ENCODE data around the gene STK39.

Gene STK39

GRCh38 chr2:168194784-168195522, 52.4 kb downstream of the STK39 start:
- H3K27me3 ChIP-seq (ENCODE audit: insufficient read depth, poor library complexity, severe bottlenecking) = no peaks in the 10 kb centered on the region
- peak in 1 of 2 experiments; percentile 36 for DNase-seq (ENCODE audit: low read depth in 1 of 2, low spot score in 1 of 2)
- H3K4me3 ChIP-seq (replicated peaks; ENCODE audit: insufficient read depth, low read length) = no peak overlapping the region
- no peak for TF ChIP-seq SPI1 (IDR thresholded peaks at IDR 0.05; ENCODE audit: borderline replicate concordance, low read depth)
- no peak for TF ChIP-seq POLR2AphosphoS5 (IDR thresholded peaks at IDR 0.05; ENCODE audit: low read depth)
- no peak for TF ChIP-seq CTCF (IDR thresholded peaks at IDR 0.05; ENCODE audit: insufficient read depth, low read length)
- no peak for TF ChIP-seq REST (IDR thresholded peaks at IDR 0.05; ENCODE audit: insufficient replicate concordance, low read depth)
- TF ChIP-seq GABPA (IDR thresholded peaks at IDR 0.05; ENCODE audit: low read depth) = no peak
- H3K27ac ChIP-seq (replicated peaks) = no peak overlapping the region

- Histone ChIP-seq H3K27me3 (ENCODE audit: insufficient read depth, poor library complexity, severe bottlenecking) (no peaks in the 10 kb centered on the region), H3K27ac (replicated peaks) (peak overlapping the region; percentile 12; the same call in 1 of the 2 replicates), H3K4me3 (replicated peaks; ENCODE audit: insufficient read depth, low read length) (no peak overlapping the region)
- DNase-seq (ENCODE audit: low read depth in 1 of 2, low spot score in 1 of 2) = peak in 1 of 2 experiments; percentile 75
- TF ChIP-seq GABPA (IDR thresholded peaks at IDR 0.05; ENCODE audit: low read depth) = no peak
- peak; percentile 73; the same call in 1 of the 2 replicates for TF ChIP-seq SPI1 (IDR thresholded peaks at IDR 0.05; ENCODE audit: borderline replicate concordance, low read depth)
Observed at GRCh38 chr2:168192839-168193616, 54.4 kb downstream of the STK39 start.

- no peak overlapping the region for H3K4me3 ChIP-seq (replicated peaks; ENCODE audit: insufficient read depth, low read length)
- TF ChIP-seq REST (IDR thresholded peaks at IDR 0.05; ENCODE audit: insufficient replicate concordance, low read depth) (no peak), POLR2AphosphoS5 (IDR thresholded peaks at IDR 0.05; ENCODE audit: low read depth) (no peak), CTCF (IDR thresholded peaks at IDR 0.05; ENCODE audit: insufficient read depth, low read length) (no peak), GABPA (IDR thresholded peaks at IDR 0.05; ENCODE audit: low read depth) (no peak), SPI1 (IDR thresholded peaks at IDR 0.05; ENCODE audit: borderline replicate concordance, low read depth) (no peak)
- no peak overlapping the region for H3K27ac ChIP-seq (replicated peaks)
- no peaks in the 10 kb centered on the region for H3K27me3 ChIP-seq (ENCODE audit: insufficient read depth, poor library complexity, severe bottlenecking)
- DNase-seq (ENCODE audit: low read depth in 1 of 2, low spot score in 1 of 2) = no peak
Observed at GRCh38 chr2:168191955-168192785, 55.2 kb downstream of the STK39 start.

Data from HL-60 (cell line).